Spinal cord (tissue), 10 donors: ENCODE results near the gene TSPO. TPM values are rescaled to one million over a fixed set of nuclear protein-coding genes. Genes with fewer than 3 reads are reported as not detected.

ENCODE experiments used
- DNase-seq, 6 donors: peaks; one replicate each; pipeline versions ENCODE4 v3.0.0 to v3.0.0-alpha.2; 2013 to 2015; ENCODE audit warnings: low spot score in 6 of 6, low read depth in 4 of 6
- H3K27ac ChIP-seq: one replicate; pipeline ENCODE4 v1.5.1; 2013; ENCODE audit warnings: low read depth, low read length, control low read depth
- H3K27me3 ChIP-seq: one replicate; pipeline ENCODE4 v1.6.1; 2013; ENCODE audit warnings: low read length; ENCODE audit not compliant: control insufficient read depth, insufficient read depth
- H3K36me3 ChIP-seq: one replicate; pipeline ENCODE4 v1.6.1; 2013; ENCODE audit warnings: low read length; ENCODE audit not compliant: control insufficient read depth, insufficient read depth
- H3K4me1 ChIP-seq: one replicate; pipeline ENCODE4 v1.6.1; 2013; ENCODE audit warnings: low read length; ENCODE audit not compliant: control insufficient read depth, insufficient read depth
- H3K4me3 ChIP-seq: one replicate; pipeline ENCODE4 v1.5.1; 2013; ENCODE audit warnings: low read depth, low read length, control low read depth
- H3K9me3 ChIP-seq: one replicate; pipeline ENCODE4 v1.6.1; 2013; ENCODE audit warnings: low read length; ENCODE audit not compliant: control insufficient read depth, insufficient read depth
- WGBS: methylation state at CpG from one replicate; pipeline ENCODE4 v1.1.5; 2013; ENCODE audit warnings: missing lambda C conversion rate; ENCODE audit not compliant: insufficient coverage; 5-methylcytosine and 5-hydroxymethylcytosine counted together
- polyA plus RNA-seq, 2 donors: library from polyadenylated mRNA; unstranded; fragments of 120-200 nt; gene quantifications; one replicate each; pipeline ENCODE4 v1.2.1, GENCODE V29; 2013; ENCODE audit not compliant: insufficient read length in 2 of 2
- total RNA-seq, 2 donors: library from RNA; depleted of rRNA in 1 of 2; stranded (reverse); fragments of 120-200 nt in 1 of 2; fragments of >200 nt in 1 of 2; gene quantifications; one replicate each; pipeline versions ENCODE4 v1.2.3 to v1.2.4, GENCODE V29; 2013 to 2014
- donor health status: healthy.

The TSPO gene
- total and polyA plus RNA-seq, 4 donors = 38.7 to 80.1 (median 41.8) TPM

DNA sequence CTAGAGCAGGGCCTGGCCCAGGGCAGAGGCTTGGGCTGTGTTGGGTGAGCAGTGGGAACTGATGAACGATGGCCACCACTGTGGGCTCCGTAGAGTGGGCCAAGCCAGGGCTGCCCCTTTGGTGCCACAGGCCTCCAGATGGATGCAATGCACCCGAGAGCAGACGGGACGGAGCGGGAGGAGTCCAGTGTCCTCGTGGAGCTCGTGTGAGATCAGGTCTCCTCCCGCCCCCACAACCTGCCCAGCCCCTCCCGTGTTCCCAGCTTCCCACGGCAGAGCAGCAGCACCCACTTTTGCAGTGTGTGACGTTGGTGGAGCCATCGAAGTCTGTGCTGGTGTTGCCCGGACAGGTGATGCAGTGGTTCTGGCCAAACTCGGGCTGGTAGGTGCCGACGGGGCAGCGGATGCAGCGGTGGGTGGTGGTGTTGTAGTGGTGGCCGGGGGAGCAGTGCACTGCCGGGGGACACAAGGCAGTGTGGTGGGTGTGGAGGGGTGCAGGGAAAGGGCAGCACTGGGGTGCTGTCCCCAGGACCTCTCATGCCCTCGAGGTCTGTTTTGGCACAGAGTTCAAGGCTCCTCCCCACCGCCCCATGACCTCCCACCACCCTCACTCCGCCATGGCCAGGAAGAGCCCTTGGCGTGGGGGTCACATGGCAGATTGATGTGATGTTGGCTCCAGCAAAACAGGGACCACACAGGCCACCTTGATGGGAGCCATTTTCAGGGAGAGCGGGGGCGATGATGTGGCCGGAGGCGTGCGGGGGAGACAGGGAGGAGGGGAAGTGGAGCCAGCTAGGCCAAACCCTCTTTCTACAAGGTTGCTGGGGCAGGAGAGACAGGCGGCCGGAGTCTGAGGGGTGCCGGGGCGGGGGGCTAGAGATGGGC lies 59.5 kb downstream of the TSPO start:
- 91% methylated on average over 30 of the region's 34 CpGs for WGBS
- H3K27ac ChIP-seq = no peak overlapping the region
- H3K4me3 ChIP-seq = no peak overlapping the region
- DNase-seq = no peak
- H3K9me3 ChIP-seq = no peaks in the 10 kb centered on the region
- H3K36me3 ChIP-seq = peaks cover 27% of the 10 kb centered on the region
- no peaks in the 10 kb centered on the region for H3K27me3 ChIP-seq
- H3K4me1 ChIP-seq = peaks cover 6% of the 10 kb centered on the region

DNA sequence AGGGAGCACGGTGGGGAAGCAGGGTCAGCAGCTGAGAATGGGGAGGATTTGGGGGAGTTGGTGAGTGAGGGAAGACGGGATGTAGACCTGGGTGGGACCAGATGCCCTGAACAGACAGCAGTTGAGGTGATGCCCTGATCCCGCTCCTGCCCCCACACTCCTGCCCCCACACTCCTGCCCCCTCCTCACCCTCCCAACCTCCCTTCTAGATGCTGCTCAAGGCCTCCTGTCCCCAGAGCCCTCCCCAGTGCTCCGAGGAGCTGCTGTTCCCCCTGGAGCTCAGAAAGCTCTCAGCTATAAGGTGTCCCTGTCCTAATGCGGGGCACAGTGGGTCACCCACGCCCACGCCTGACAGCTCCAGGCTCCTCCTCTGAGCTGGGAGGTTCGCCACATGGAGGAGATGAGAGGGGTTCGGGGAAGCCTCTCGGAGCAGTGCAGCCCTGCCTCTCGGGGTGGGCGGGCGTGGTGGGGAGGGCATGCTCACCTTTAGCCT lies 60.6 kb downstream of the TSPO start:
- Histone ChIP-seq H3K4me3 (no peak overlapping the region), H3K27me3 (no peaks in the 10 kb centered on the region), H3K4me1 (peaks cover 3% of the 10 kb centered on the region), H3K27ac (no peak overlapping the region), H3K9me3 (no peaks in the 10 kb centered on the region), H3K36me3 (peaks cover 22% of the 10 kb centered on the region)
- 91% methylated on average over 9 of the region's 13 CpGs for WGBS
- DNase-seq = no peak

DNA sequence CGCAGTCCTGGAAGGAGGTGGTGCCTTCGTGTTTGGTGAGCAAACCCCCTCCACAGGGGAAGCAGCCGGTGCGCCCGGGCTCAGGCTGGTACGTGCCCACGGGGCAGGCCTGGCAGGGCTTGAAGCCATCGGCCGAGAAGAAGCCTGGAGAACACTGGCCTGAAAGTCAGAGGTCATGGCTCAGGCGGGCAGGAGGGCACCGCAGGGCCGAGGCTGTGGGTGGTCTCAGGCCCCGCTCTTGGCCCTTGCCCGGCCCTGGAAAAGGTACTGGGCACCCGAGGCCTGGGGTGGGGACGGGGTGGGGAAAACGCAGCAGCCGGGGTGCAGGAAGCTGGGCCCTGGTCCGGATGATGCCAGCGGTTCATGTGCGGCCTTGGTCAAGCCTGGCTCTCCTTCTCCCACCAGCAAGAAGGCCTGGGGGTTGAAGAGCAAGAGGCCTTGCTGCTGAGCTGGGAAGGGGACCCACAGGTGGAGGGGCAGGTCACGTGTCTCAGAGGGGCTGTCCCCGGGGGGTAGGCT lies 61.1 kb downstream of the TSPO start:
- Histone ChIP-seq H3K36me3 (peaks cover 24% of the 10 kb centered on the region), H3K4me1 (peaks cover 2% of the 10 kb centered on the region), H3K27ac (no peak overlapping the region), H3K27me3 (no peaks in the 10 kb centered on the region), H3K9me3 (no peaks in the 10 kb centered on the region), H3K4me3 (no peak overlapping the region)
- WGBS = 92% methylated on average over 17 of the region's 23 CpGs
- DNase-seq = no peak

Other genes with a start within 250 kb of the TSPO start
- gene PACSIN2, start 136.4 kb upstream of the TSPO start, total RNA-seq = 10 to 100 TPM; 36.3 to 45.3 TPM
- gene PACSIN2, start 136.4 kb upstream of the TSPO start, polyA plus RNA-seq = 10 to 100 TPM; 46.5 to 54.2 TPM
- 10 to 100 TPM; 21.6 to 27.2 TPM for gene TTLL1, start 62.2 kb upstream of the TSPO start, total RNA-seq
- 10 to 100 TPM; 31.6 to 33.6 TPM for gene TTLL1, start 62.2 kb upstream of the TSPO start, polyA plus RNA-seq
- gene BIK, start 40.8 kb upstream of the TSPO start, total RNA-seq = under 1 TPM; 0.50 to 0.79 TPM
- 1 to 10 TPM in 1 of 2 donors, under 1 TPM in 1; 1.00 to 1.1 TPM for gene BIK, start 40.8 kb upstream of the TSPO start, polyA plus RNA-seq
- 10 to 100 TPM; 10.0 to 19.4 TPM for gene MCAT, start 8.2 kb upstream of the TSPO start, total RNA-seq
- gene MCAT, start 8.2 kb upstream of the TSPO start, polyA plus RNA-seq = 10 to 100 TPM; 31.9 to 32.3 TPM
- gene TTLL12, start 35.6 kb downstream of the TSPO start, total RNA-seq = 10 to 100 TPM; 10.8 to 26.1 TPM
- gene TTLL12, start 35.6 kb downstream of the TSPO start, polyA plus RNA-seq = 10 to 100 TPM; 33.4 to 34.3 TPM
- 10 to 100 TPM in 1 of 2 donors, 1 to 10 TPM in 1; 5.3 to 11.9 TPM for gene SCUBE1, start 191.8 kb downstream of the TSPO start, total RNA-seq
- gene SCUBE1, start 191.8 kb downstream of the TSPO start, polyA plus RNA-seq = 10 to 100 TPM in 1 of 2 donors, 1 to 10 TPM in 1; 9.3 to 13.1 TPM